ENCODE results near the gene SMS. TPM values are rescaled to one million over a fixed set of nuclear protein-coding genes. Genes with fewer than 3 reads are reported as not detected.

Gene SMS
- total RNA-seq, 1 experiment from 2014 or later, result 164 TPM

- no peaks in the 10 kb centered on the region for H4K20me1 ChIP-seq (ENCODE audit: low read length)
- CTCF ChIA-PET, result no interaction called here
Observed at GRCh38 chrX:22015139-22015750, 74.7 kb downstream of the SMS start.

GRCh38 chrX:22021751-22022324, 81.3 kb downstream of the SMS start:
- no TSS peak for BruUV-seq (replicated peaks)
- no peaks in the 10 kb centered on the region for H3K36me3 ChIP-seq (ENCODE audit: low read depth, low read length)
- intact Hi-C loops (cut with micrococcal nuclease), result no loop called here
- no peak for DNase-seq
- no peaks in the 10 kb centered on the region for H3K27me3 ChIP-seq (ENCODE audit: low read length)
- H4K20me1 ChIP-seq (ENCODE audit: low read length), result no peaks in the 10 kb centered on the region
- H3F3A ChIP-seq (ENCODE audit: low read length, unreplicated experiment), result no peaks in the 10 kb centered on the region
- H3K9me3 ChIP-seq (ENCODE audit: low read length), result no peaks in the 10 kb centered on the region
- no peak overlapping the region for H3K4me3 ChIP-seq (ENCODE audit: low read length)
- TF ChIP-seq EZH2 (IDR thresholded peaks at IDR 0.05; ENCODE audit: low read length, unreplicated experiment), result no peak
- TF ChIP-seq CTCF (conservative IDR thresholded peaks at IDR 0.05; ENCODE audit: low read depth, low read length), result no peak
- TF ChIP-seq EZH2phosphoT487 (IDR thresholded peaks at IDR 0.05; ENCODE audit: borderline replicate concordance, low read length), result no peak
- H3K4me1 ChIP-seq (ENCODE audit: insufficient read depth, low read length), result no peaks in the 10 kb centered on the region
- no peak overlapping the region for H3K27ac ChIP-seq (ENCODE audit: low read length)
- ATAC-seq, result no peak
- POLR2A ChIA-PET (ENCODE audit: unreplicated experiment), result no interaction called here
- no peaks in the 10 kb centered on the region for H3K9me2 ChIP-seq (replicated peaks; ENCODE audit: low read length)
- CTCF ChIA-PET, result interaction anchor here (0.6 kb wide), 1 partner anchor 51 kb away, joined by 6 read pairs; no protein-coding TSS in a partner anchor
- H3K9ac ChIP-seq (ENCODE audit: low read length), result no peak overlapping the region
- no peaks in the 10 kb centered on the region for H3K79me2 ChIP-seq (ENCODE audit: low read length)
- H2AFZ ChIP-seq (ENCODE audit: low read length), result no peak overlapping the region
- no peak overlapping the region for H3K4me2 ChIP-seq (ENCODE audit: low read length)

More at GRCh38 chrX:22015139-22015750, 74.7 kb downstream of the SMS start:
- no TSS peak for BruUV-seq (replicated peaks)
- no peak overlapping the region for H3K9ac ChIP-seq (ENCODE audit: low read length)
- H3K79me2 ChIP-seq (ENCODE audit: low read length), result no peaks in the 10 kb centered on the region
- no peak for DNase-seq
- ATAC-seq, result no peak
- H3K4me3 ChIP-seq (ENCODE audit: low read length), result no peak overlapping the region
- intact Hi-C loops (cut with micrococcal nuclease), result no loop called here
- no peaks in the 10 kb centered on the region for H3K27me3 ChIP-seq (ENCODE audit: low read length)
- no peak overlapping the region for H3K27ac ChIP-seq (ENCODE audit: low read length)
- H3K9me2 ChIP-seq (replicated peaks; ENCODE audit: low read length), result no peaks in the 10 kb centered on the region
- no peak overlapping the region for H2AFZ ChIP-seq (ENCODE audit: low read length)
- POLR2A ChIA-PET (ENCODE audit: unreplicated experiment), result no interaction called here
- no peak for TF ChIP-seq CTCF (conservative IDR thresholded peaks at IDR 0.05; ENCODE audit: low read depth, low read length)
- TF ChIP-seq EZH2phosphoT487 (IDR thresholded peaks at IDR 0.05; ENCODE audit: borderline replicate concordance, low read length), result no peak
- TF ChIP-seq EZH2 (IDR thresholded peaks at IDR 0.05; ENCODE audit: low read length, unreplicated experiment), result no peak
- no peak overlapping the region for H3K4me2 ChIP-seq (ENCODE audit: low read length)
- H3K36me3 ChIP-seq (ENCODE audit: low read depth, low read length), result no peaks in the 10 kb centered on the region
- H3F3A ChIP-seq (ENCODE audit: low read length, unreplicated experiment), result no peaks in the 10 kb centered on the region
- H3K4me1 ChIP-seq (ENCODE audit: insufficient read depth, low read length), result no peaks in the 10 kb centered on the region
- H3K9me3 ChIP-seq (ENCODE audit: low read length), result no peaks in the 10 kb centered on the region

- no peak for ATAC-seq
- Histone ChIP-seq H3K9me3 (ENCODE audit: low read length) (no peaks in the 10 kb centered on the region), H3K27ac (ENCODE audit: low read length) (no peak overlapping the region)
Observed at GRCh38 chrX:22024577-22024976, 84.1 kb downstream of the SMS start.

More at GRCh38 chrX:22024577-22024976, 84.1 kb downstream of the SMS start:
- Histone ChIP-seq H3K4me1 (ENCODE audit: insufficient read depth, low read length) (no peaks in the 10 kb centered on the region), H3K4me3 (ENCODE audit: low read length) (no peak overlapping the region), H3K79me2 (ENCODE audit: low read length) (no peaks in the 10 kb centered on the region), H3K9me2 (replicated peaks; ENCODE audit: low read length) (no peaks in the 10 kb centered on the region), H4K20me1 (ENCODE audit: low read length) (no peaks in the 10 kb centered on the region), H3K27me3 (ENCODE audit: low read length) (no peaks in the 10 kb centered on the region), H3F3A (ENCODE audit: low read length, unreplicated experiment) (no peaks in the 10 kb centered on the region), H3K36me3 (ENCODE audit: low read depth, low read length) (no peaks in the 10 kb centered on the region), H2AFZ (ENCODE audit: low read length) (no peak overlapping the region), H3K9ac (ENCODE audit: low read length) (no peak overlapping the region), H3K4me2 (ENCODE audit: low read length) (no peak overlapping the region)
- TF ChIP-seq EZH2 (IDR thresholded peaks at IDR 0.05; ENCODE audit: low read length, unreplicated experiment) (no peak), CTCF (conservative IDR thresholded peaks at IDR 0.05; ENCODE audit: low read depth, low read length) (no peak), EZH2phosphoT487 (IDR thresholded peaks at IDR 0.05; ENCODE audit: borderline replicate concordance, low read length) (no peak)
- CTCF ChIA-PET, result no interaction called here
- no TSS peak for BruUV-seq (replicated peaks)
- intact Hi-C loops (cut with micrococcal nuclease), result no loop called here
- no peak for DNase-seq
- POLR2A ChIA-PET (ENCODE audit: unreplicated experiment), result no interaction called here

Data from PC-3 (cell line).